SK-N-MC (cell line): Measurements from ENCODE around the gene ANKRD52.

Source experiments
- EZH2 ChIP-seq: fragments of 200-600 bp; sonication (generic); IDR thresholded peaks from one replicate; pipeline ENCODE4 v1.6.1; 2017; ENCODE audit warnings: antibody characterized with exemption
- POLR2AphosphoS5 ChIP-seq: IDR thresholded peaks from 2 replicates; pipeline ENCODE4 v1.6.1; 2012; ENCODE audit warnings: mild to moderate bottlenecking, low read depth, low read length, borderline replicate concordance

DNA sequence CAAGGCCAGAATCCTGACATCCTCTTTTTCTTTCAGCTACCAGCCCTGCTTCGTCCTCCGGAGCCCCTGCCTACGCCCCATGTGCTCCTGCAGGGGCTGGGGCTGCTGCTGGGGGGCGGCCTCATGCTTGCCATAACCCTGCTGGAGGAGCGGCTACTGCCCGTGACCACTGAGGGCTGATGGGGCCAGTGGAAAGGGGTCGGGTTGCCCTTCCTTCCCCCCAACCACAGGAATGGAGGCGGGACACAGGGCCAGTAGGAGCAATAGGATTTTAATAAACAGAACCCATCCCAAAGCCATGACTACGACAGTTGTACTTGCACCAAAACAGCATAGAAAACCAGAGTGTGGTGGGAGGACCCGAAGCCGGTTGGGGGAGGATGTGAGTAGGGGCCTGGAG is 20.6 kb downstream of the ANKRD52 start:
- TF ChIP-seq POLR2AphosphoS5 (no peak), EZH2 (no peak)
